HFF-Myc (cell line): Measurements from ENCODE around the gene NT5M.

Source experiments
- DNase-seq: peaks from one replicate; pipeline ENCODE4 v3.0.0-alpha.2; 2011; ENCODE audit warnings: low read depth; ENCODE audit errors: extremely low read depth
- H3K4me3 ChIP-seq: replicated peaks from 2 replicates; pipeline ENCODE4 v1.5.1; 2011; ENCODE audit warnings: low read depth, mild to moderate bottlenecking, control low read depth, low read length
- TF ChIP-seq, protein P1 (sequence below): IDR thresholded peaks from 2 replicates; pipeline ENCODE4 v1.5.1; 2012; ENCODE audit warnings: mild to moderate bottlenecking, low read depth, low read length, control low read depth; ENCODE audit errors: missing control alignments

The NT5M gene

DNA sequence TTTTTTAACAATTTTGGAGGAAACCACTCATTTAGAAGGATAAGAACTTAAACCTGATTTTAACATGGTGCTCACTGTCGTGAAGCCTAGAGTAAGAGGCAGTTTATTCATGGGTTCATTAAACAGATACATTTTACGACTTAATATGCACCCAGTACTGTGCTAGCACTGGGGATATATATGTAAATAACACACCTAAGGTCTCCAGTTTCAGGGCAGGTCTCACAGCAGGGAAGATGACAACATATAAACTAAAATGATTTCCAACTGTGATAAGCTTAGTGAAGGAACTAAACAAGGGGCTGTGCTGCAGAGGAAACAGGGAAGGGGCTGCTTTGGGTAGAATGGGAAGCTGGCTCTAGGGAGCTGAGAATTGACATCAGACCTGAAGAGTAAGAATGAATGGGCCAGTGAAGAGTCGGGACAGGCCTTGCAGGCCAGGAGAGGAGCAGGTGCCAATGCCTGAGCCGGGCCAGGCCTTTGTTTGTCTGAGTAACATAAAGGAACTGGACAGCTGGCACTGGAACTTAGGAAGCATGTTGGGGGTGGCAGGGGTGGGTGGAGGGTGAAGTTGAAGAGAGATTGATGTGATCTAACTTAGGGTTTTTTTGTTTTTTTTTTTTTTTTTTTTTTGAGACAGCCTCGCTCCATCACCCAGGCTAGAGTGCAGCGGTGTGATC lies 12.1 kb downstream of the NT5M start:
- H3K4me3 ChIP-seq = no peak overlapping the region
- TF ChIP-seq, protein P1, sequence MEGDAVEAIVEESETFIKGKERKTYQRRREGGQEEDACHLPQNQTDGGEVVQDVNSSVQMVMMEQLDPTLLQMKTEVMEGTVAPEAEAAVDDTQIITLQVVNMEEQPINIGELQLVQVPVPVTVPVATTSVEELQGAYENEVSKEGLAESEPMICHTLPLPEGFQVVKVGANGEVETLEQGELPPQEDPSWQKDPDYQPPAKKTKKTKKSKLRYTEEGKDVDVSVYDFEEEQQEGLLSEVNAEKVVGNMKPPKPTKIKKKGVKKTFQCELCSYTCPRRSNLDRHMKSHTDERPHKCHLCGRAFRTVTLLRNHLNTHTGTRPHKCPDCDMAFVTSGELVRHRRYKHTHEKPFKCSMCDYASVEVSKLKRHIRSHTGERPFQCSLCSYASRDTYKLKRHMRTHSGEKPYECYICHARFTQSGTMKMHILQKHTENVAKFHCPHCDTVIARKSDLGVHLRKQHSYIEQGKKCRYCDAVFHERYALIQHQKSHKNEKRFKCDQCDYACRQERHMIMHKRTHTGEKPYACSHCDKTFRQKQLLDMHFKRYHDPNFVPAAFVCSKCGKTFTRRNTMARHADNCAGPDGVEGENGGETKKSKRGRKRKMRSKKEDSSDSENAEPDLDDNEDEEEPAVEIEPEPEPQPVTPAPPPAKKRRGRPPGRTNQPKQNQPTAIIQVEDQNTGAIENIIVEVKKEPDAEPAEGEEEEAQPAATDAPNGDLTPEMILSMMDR = no peak
- no peak for DNase-seq

DNA sequence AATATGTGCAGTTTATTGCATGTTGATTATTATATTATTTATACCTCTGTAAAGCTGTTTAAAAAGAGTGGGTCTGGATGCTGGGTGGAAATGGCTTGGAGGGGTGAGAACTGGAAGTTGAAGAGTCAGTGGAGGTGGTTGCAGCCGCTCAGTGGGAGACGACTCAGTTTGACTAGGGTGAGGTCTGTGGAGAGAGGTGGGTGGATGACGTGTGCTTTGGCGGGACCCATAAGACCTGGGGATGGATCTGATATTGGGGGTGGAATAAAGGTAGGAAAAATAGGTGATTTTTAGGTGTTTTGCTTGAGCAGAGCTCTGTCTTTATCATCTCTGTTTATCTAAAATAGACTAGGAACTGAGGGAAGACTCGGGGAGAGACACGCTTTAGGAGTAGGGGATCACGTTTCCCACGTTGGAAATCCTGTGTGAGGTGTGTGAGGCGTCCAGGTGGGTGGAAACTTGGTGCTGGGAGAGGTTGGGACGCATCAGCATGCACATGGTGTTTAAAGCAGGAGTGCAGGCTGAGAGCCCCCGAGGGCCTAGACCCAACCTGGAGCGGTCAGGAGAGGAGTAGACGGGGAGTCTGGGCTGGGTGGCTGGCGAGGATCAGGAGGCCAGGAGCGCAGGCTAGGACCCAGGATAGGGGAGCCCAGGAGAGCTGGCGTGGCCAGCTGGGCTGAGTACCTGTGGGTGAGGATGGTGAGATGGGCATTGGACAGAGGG lies 17.2 kb downstream of the NT5M start:
- no peak for DNase-seq
- H3K4me3 ChIP-seq = no peak overlapping the region
- TF ChIP-seq, protein P1 = no peak

- H3K4me3 ChIP-seq = no peak overlapping the region
- TF ChIP-seq, protein P1 = no peak
- no peak for DNase-seq
These were observed 17.7 kb downstream of the NT5M start for GRCh38 chr17:17320911-17321220.

- TF ChIP-seq, protein P1 = no peak
These were observed 18.3 kb downstream of the NT5M start for GRCh38 chr17:17321356-17322025.

GRCh38 chr17:17322516-17323510 lies 19.6 kb downstream of the NT5M start:
- H3K4me3 ChIP-seq = no peak overlapping the region
- TF ChIP-seq, protein P1 = no peak
- DNase-seq = no peak

More at GRCh38 chr17:17321356-17322025, 18.3 kb downstream of the NT5M start:
- no peak overlapping the region for H3K4me3 ChIP-seq
- DNase-seq = no peak

- TF ChIP-seq, protein P1 = no peak
- DNase-seq = no peak
- H3K4me3 ChIP-seq = no peak overlapping the region
These were observed 21.4 kb downstream of the NT5M start for GRCh38 chr17:17324616-17325015.
